HepG2 (cell line): ENCODE measurements around the gene NCOA7. TPM values are rescaled to one million over a fixed set of nuclear protein-coding genes. Genes with fewer than 3 reads are reported as not detected.
A peak's percentile ranks its signal among the peaks of the same experiment; 100 is the strongest.

Experiments
- HIVEP1 ChIP-seq: sonication (generic); formaldehyde crosslinking; IDR thresholded peaks from 2 replicates; pipeline ENCODE4 v1.4.0; 2020; ENCODE audit warnings: mild to moderate bottlenecking, missing genetic modification reagents
- HMG20A ChIP-seq: IDR thresholded peaks from 2 replicates; pipeline ENCODE4 v1.6.1; 2016; ENCODE audit warnings: borderline replicate concordance
- MED1 ChIP-seq: sonication (generic); formaldehyde crosslinking; IDR thresholded peaks from 2 replicates; pipeline ENCODE4 v1.4.0; 2020; ENCODE audit warnings: missing genetic modification reagents
- MLLT10 ChIP-seq: sonication (generic); formaldehyde crosslinking; IDR thresholded peaks from 2 replicates; pipeline ENCODE4 v1.4.0; 2020; ENCODE audit warnings: missing genetic modification reagents
- MYC ChIP-seq: sonication (generic); formaldehyde crosslinking; IDR thresholded peaks from 2 replicates; pipeline ENCODE4 v1.9.0; 2021; ENCODE audit warnings: missing genetic modification reagents, borderline replicate concordance
- PRDM15 ChIP-seq: sonication (generic); formaldehyde crosslinking; IDR thresholded peaks from 2 replicates; pipeline ENCODE4 v1.4.0; 2020; ENCODE audit warnings: missing genetic modification reagents
- SPEN ChIP-seq: sonication (generic); formaldehyde crosslinking; IDR thresholded peaks from 2 replicates; pipeline ENCODE4 v1.5.1; 2020; ENCODE audit warnings: low read depth, mild to moderate bottlenecking, missing genetic modification reagents
- USF2 ChIP-seq, 2 experiments: sonication (generic) in 1 of 2; formaldehyde crosslinking in 1 of 2; IDR thresholded peaks; 2 replicates each; pipeline versions ENCODE4 v1.5.1 to v1.6.1; 2011 to 2020; ENCODE audit warnings: borderline replicate concordance in 1 of 2, low read depth in 1 of 2, low read length in 1 of 2, mild to moderate bottlenecking in 1 of 2, missing genetic modification reagents in 1 of 2, moderate library complexity in 1 of 2
- ZBTB21 ChIP-seq: sonication (generic); formaldehyde crosslinking; IDR thresholded peaks from 2 replicates; pipeline ENCODE4 v1.4.0; 2020; ENCODE audit warnings: missing genetic modification reagents
- ZNF124 ChIP-seq: sonication (generic); formaldehyde crosslinking; IDR thresholded peaks from 2 replicates; pipeline ENCODE4 v1.4.0; 2020; ENCODE audit warnings: missing genetic modification reagents
- ZNF138 ChIP-seq: sonication (generic); formaldehyde crosslinking; IDR thresholded peaks from 2 replicates; pipeline ENCODE4 v1.5.0; 2020; ENCODE audit warnings: mild to moderate bottlenecking, low read depth, missing genetic modification reagents
- ZSCAN21 ChIP-seq: sonication (generic); formaldehyde crosslinking; IDR thresholded peaks from 2 replicates; pipeline ENCODE4 v1.8.0; 2022; ENCODE audit warnings: mild to moderate bottlenecking, missing genetic modification reagents, moderate library complexity, borderline replicate concordance
- polyA plus RNA-seq, 8 experiments: library from polyadenylated mRNA; depleted of rRNA in 3 of 8; stranded (reverse) in 7 of 8; unstranded in 1 of 8; fragments of >200 nt; fragmentation: Illumina TruSeq in 4 of 8; extraction: Trizol in 4 of 8; gene quantifications; 2 replicates each; pipeline versions ENCODE4 v1.2.1 to v1.2.3, GENCODE V29; 2011 to 2016; ENCODE audit warnings: low read depth in 4 of 8, missing spikeins in 1 of 8, mixed read lengths in 1 of 8; ENCODE audit not compliant: insufficient read depth in 1 of 8
- total RNA-seq, 5 experiments: library from RNA; depleted of rRNA; stranded (reverse); fragments of >200 nt; fragmentation: Illumina TruSeq; extraction: Trizol; gene quantifications; 2 replicates each; pipeline ENCODE4 v1.2.3, GENCODE V29; 2016; ENCODE audit warnings: low read depth in 1 of 5
- TF ChIP-seq, protein P1 (sequence below): sonication (generic); formaldehyde crosslinking; IDR thresholded peaks from one replicate; pipeline ENCODE4 v1.5.1; 2020; ENCODE audit warnings: mild to moderate bottlenecking, missing genetic modification reagents; ENCODE audit errors: not compliant biosample characterization

NCOA7 gene
- total and polyA plus RNA-seq, 2 of the 13 experiments (the other 11 are each of a cell fraction or from before 2014, with no cell fraction given) = 13.6 to 20.8 TPM

- TF ChIP-seq USF2 (IDR thresholded peaks at IDR 0.05; ENCODE audit: low read depth, low read length) (no peak), USF2 (CRISPR knock-in tag; IDR thresholded peaks at IDR 0.05; ENCODE audit: borderline replicate concordance) (peak; percentile 61; the same call in 1 of the 2 replicates), MED1 (peak; percentile 62), ZNF138 (peak; percentile 96), MYC (peak; percentile 99), PRDM15 (CRISPR knock-in tag) (0 out of 2 replicates have a peak, but pooled peaks have one; percentile 24), HMG20A (CRISPR knock-in tag) (no peak; the same call in 1 of the 2 replicates), MLLT10 (CRISPR knock-in tag) (no peak), ZNF124 (peak; percentile 3; the same call in 1 of the 2 replicates), ZBTB21 (CRISPR knock-in tag) (no peak), ZSCAN21 (CRISPR knock-in tag) (peak; percentile 80; the same call in 1 of the 2 replicates), HIVEP1 (CRISPR knock-in tag) (peak; percentile 52; the same call in 1 of the 2 replicates), SPEN (CRISPR knock-in tag) (peak; percentile 74; the same call in 1 of the 2 replicates)
- TF ChIP-seq, protein P1, sequence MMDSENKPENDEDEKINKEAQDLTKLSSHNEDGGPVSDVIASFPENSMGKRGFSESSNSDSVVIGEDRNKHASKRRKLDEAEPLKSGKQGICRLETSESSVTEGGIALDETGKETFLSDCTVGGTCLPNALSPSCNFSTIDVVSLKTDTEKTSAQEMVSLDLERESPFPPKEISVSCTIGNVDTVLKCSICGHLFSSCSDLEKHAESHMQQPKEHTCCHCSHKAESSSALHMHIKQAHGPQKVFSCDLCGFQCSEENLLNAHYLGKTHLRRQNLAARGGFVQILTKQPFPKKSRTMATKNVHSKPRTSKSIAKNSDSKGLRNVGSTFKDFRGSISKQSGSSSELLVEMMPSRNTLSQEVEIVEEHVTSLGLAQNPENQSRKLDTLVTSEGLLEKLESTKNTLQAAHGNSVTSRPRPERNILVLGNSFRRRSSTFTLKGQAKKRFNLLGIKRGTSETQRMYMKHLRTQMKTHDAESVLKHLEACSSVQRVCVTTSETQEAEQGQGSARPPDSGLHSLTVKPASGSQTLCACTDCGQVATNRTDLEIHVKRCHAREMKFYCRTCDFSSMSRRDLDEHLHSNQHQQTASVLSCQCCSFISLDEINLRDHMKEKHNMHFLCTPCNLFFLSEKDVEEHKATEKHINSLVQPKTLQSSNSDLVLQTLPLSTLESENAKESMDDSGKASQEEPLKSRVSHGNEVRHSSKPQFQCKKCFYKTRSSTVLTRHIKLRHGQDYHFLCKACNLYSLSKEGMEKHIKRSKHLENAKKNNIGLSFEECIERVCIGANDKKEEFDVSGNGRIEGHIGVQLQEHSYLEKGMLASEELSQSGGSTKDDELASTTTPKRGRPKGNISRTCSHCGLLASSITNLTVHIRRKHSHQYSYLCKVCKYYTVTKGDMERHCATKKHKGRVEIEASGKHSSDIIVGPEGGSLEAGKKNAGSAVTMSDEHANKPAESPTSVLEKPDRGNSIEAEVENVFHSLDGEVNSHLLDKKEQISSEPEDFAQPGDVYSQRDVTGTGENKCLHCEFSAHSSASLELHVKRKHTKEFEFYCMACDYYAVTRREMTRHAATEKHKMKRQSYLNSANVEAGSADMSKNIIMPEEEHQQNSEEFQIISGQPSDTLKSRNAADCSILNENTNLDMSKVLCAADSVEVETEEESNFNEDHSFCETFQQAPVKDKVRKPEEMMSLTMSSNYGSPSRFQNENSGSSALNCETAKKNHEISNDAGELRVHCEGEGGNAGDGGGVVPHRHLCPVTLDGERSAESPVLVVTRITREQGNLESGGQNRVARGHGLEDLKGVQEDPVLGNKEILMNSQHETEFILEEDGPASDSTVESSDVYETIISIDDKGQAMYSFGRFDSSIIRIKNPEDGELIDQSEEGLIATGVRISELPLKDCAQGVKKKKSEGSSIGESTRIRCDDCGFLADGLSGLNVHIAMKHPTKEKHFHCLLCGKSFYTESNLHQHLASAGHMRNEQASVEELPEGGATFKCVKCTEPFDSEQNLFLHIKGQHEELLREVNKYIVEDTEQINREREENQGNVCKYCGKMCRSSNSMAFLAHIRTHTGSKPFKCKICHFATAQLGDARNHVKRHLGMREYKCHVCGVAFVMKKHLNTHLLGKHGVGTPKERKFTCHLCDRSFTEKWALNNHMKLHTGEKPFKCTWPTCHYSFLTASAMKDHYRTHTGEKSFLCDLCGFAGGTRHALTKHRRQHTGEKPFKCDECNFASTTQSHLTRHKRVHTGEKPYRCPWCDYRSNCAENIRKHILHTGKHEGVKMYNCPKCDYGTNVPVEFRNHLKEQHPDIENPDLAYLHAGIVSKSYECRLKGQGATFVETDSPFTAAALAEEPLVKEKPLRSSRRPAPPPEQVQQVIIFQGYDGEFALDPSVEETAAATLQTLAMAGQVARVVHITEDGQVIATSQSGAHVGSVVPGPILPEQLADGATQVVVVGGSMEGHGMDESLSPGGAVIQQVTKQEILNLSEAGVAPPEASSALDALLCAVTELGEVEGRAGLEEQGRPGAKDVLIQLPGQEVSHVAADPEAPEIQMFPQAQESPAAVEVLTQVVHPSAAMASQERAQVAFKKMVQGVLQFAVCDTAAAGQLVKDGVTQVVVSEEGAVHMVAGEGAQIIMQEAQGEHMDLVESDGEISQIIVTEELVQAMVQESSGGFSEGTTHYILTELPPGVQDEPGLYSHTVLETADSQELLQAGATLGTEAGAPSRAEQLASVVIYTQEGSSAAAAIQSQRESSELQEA (CRISPR knock-in tag) = peak; percentile 74
These were observed 10.0 kb upstream of the NCOA7 start (continued) for GRCh38 chr6:125780540-125781313.
